GM21576 (cell line): ENCODE measurements around the gene PRXL2B.
"Not testable (repeated sequence)": the region's sequence is repeated elsewhere in the genome, so short reads cannot be mapped to it uniquely, and the experiment has no call there.

Experiments used
- ATAC-seq: cut with Tn5 transposase; IDR thresholded peaks from one replicate; pipeline ENCODE4 v1.9.1; 2021; ENCODE audit warnings: mild to moderate bottlenecking, moderate library complexity; ENCODE audit not compliant: unreplicated experiment

The PRXL2B gene

GRCh38 chr1:2611031-2611501 lies 24.5 kb downstream of the PRXL2B start:
- no peak for ATAC-seq

- ATAC-seq: no peak
Observed at GRCh38 chr1:2611621-2612437, 25.3 kb downstream of the PRXL2B start.

- ATAC-seq: no peak
Observed at GRCh38 chr1:2612591-2613365, 26.2 kb downstream of the PRXL2B start.

GRCh38 chr1:2614145-2614544 lies 27.6 kb downstream of the PRXL2B start:
- no peak for ATAC-seq

GRCh38 chr1:2617971-2618470 lies 31.4 kb downstream of the PRXL2B start:
- ATAC-seq: no peak

- no peak for ATAC-seq
Observed at GRCh38 chr1:2623571-2624337, 37.2 kb downstream of the PRXL2B start.

- ATAC-seq: no peak
Observed at GRCh38 chr1:2624735-2625300, 38.2 kb downstream of the PRXL2B start.

- ATAC-seq: no peak
Observed at GRCh38 chr1:2625311-2625710, 38.7 kb downstream of the PRXL2B start.

GRCh38 chr1:2625748-2626147 lies 39.2 kb downstream of the PRXL2B start:
- not testable (repeated sequence) for ATAC-seq

GRCh38 chr1:2627746-2628145 lies 41.2 kb downstream of the PRXL2B start:
- ATAC-seq: no peak

- ATAC-seq: no peak
Observed at GRCh38 chr1:2628191-2628932, 41.8 kb downstream of the PRXL2B start.

GRCh38 chr1:2628933-2629626 lies 42.5 kb downstream of the PRXL2B start:
- no peak for ATAC-seq

- no peak for ATAC-seq
Observed at GRCh38 chr1:2629627-2630497, 43.3 kb downstream of the PRXL2B start.

GRCh38 chr1:2630498-2631135 lies 44.0 kb downstream of the PRXL2B start:
- no peak for ATAC-seq

GRCh38 chr1:2631136-2632050 lies 44.8 kb downstream of the PRXL2B start:
- no peak for ATAC-seq

- ATAC-seq: no peak
Observed at GRCh38 chr1:2632051-2632430, 45.5 kb downstream of the PRXL2B start.
